ENCODE results near the gene NDUFS7.
A peak's percentile ranks its signal among the peaks of the same experiment; 100 is the strongest.
"Not testable (repeated sequence)": the region's sequence is repeated elsewhere in the genome, so short reads cannot be mapped to it uniquely, and the experiment has no call there.

The NDUFS7 gene

GRCh38 chr19:1431759-1432506 is 48.2 kb downstream of the NDUFS7 start:
- DNase-seq (ENCODE audit: low read depth in 4 of 4, low spot score in 1 of 4) = no peak

- no peak for DNase-seq (ENCODE audit: low read depth in 4 of 4, low spot score in 1 of 4)
Measured at GRCh38 chr19:1432507-1432887, 48.8 kb downstream of the NDUFS7 start.

GRCh38 chr19:1433119-1434039 is 49.7 kb downstream of the NDUFS7 start:
- no peak for DNase-seq (ENCODE audit: low read depth in 4 of 4, low spot score in 1 of 4)

GRCh38 chr19:1434040-1434366 is 50.3 kb downstream of the NDUFS7 start:
- no peak for DNase-seq (ENCODE audit: low read depth in 4 of 4, low spot score in 1 of 4)

- no peak for DNase-seq (ENCODE audit: low read depth in 4 of 4, low spot score in 1 of 4)
Measured at GRCh38 chr19:1434577-1435060, 50.9 kb downstream of the NDUFS7 start.

GRCh38 chr19:1435378-1435989 is 51.8 kb downstream of the NDUFS7 start:
- no peak for DNase-seq (ENCODE audit: low read depth in 4 of 4, low spot score in 1 of 4)

- DNase-seq (ENCODE audit: low read depth in 4 of 4, low spot score in 1 of 4) = no peak
Measured at GRCh38 chr19:1437609-1438008, 53.9 kb downstream of the NDUFS7 start.

- peak; percentile 92 to 95 (median 94) for DNase-seq (ENCODE audit: low read depth in 4 of 4, low spot score in 1 of 4)
Measured at GRCh38 chr19:1438035-1438932, 54.6 kb downstream of the NDUFS7 start, which contains the start of gene RPS15. Gene RPS15, plus strand, starts transcription at chr19:1438396. Its CDS starts 30 bp downstream, at chr19:1438426.

- DNase-seq (ENCODE audit: low read depth in 4 of 4, low spot score in 1 of 4) = no peak
Measured at GRCh38 chr19:1438933-1439354, 55.2 kb downstream of the NDUFS7 start.

GRCh38 chr19:1439525-1440417 is 56.1 kb downstream of the NDUFS7 start:
- DNase-seq (ENCODE audit: low read depth in 4 of 4, low spot score in 1 of 4) = not testable (repeated sequence)

GRCh38 chr19:1440418-1440801 is 56.7 kb downstream of the NDUFS7 start:
- no peak for DNase-seq (ENCODE audit: low read depth in 4 of 4, low spot score in 1 of 4)

- no peak for DNase-seq (ENCODE audit: low read depth in 4 of 4, low spot score in 1 of 4)
Measured at GRCh38 chr19:1441022-1441426, 57.3 kb downstream of the NDUFS7 start.

- no peak for DNase-seq (ENCODE audit: low read depth in 4 of 4, low spot score in 1 of 4)
Measured at GRCh38 chr19:1441677-1442438, 58.2 kb downstream of the NDUFS7 start.

Data from stimulated activated CD4-positive, alpha-beta T cell treated with anti-CD3 and anti-CD28 coated beads, Interleukin-1b, Interleukin-23, amount 100 ng/mL, for 24 hours (primary cell).